ENCODE results near the gene ADAM17. TPM values are rescaled to one million over a fixed set of nuclear protein-coding genes. Genes with fewer than 3 reads are reported as not detected.
A peak's percentile ranks its signal among the peaks of the same experiment; 100 is the strongest.

The ADAM17 gene
- total and polyA plus RNA-seq, 2 of the 13 experiments (the other 11 are each of a cell fraction or from before 2014, with no cell fraction given) = 6.5 to 33.4 TPM

DNA sequence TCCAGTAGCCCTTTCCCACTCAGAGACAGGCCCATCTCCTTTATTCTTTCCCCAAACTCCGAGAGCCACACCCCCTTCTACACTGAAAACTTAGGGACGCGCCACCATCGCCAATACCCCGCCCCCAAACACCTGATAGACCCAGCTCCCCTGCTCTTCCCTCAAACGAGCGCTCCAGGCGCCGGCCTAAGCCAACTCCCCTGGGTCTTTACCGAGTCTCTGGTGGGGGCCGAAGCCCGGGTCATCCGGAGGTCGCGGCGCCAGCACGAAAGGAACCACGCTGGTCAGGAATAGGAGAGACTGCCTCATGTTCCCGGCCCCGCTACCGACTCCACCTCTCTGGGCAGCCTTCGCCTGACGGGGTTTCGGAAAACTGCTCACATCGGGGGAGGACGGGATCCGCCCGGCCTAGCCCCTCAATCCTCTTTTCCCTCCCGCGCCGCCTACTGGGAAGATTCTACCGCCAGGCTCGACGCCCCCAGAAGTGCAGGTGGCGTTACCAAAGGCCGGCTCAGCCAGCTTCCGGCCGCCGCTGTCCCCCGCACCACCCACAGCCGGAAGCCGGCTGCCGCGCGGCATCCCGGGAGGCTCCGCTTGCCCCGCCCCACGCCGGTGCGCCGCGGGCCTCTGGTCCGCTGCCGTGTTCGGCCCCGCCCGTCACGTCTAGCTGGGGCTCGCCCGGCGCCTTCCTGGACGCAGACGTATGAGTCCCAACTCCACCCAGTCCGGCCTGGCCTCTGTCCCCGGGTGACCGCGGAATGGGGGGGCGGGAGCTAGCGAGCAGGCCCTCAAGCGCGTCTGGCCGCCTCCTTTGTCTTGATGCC is at the start of gene ADAM17 (continued):
- TF ChIP-seq MTF1 (CRISPR knock-in tag; IDR thresholded peaks at IDR 0.05) (no peak), ZNF33B (CRISPR knock-in tag; IDR thresholded peaks at IDR 0.05) (0 out of 2 replicates have a peak, but pooled peaks have one; percentile 63), MTA1 (CRISPR knock-in tag; IDR thresholded peaks at IDR 0.05; ENCODE audit: borderline replicate concordance) (peak; percentile 89), CAMTA2 (CRISPR knock-in tag; IDR thresholded peaks at IDR 0.05; ENCODE audit: borderline replicate concordance) (peak; percentile 68; the same call in 1 of the 2 replicates), TMF1 (CRISPR knock-in tag; IDR thresholded peaks at IDR 0.05; ENCODE audit: low read depth) (0 out of 2 replicates have a peak, but pooled peaks have one; percentile 47), THAP9 (CRISPR knock-in tag; IDR thresholded peaks at IDR 0.05; ENCODE audit: borderline replicate concordance) (peak; percentile 87), SRSF9 (IDR thresholded peaks at IDR 0.05; ENCODE audit: borderline replicate concordance, insufficient read depth, low read depth, low read length, poor library complexity, severe bottlenecking) (no peak), KAT7 (CRISPR knock-in tag; IDR thresholded peaks at IDR 0.05; ENCODE audit: borderline replicate concordance) (peak; percentile 90; the same call in 1 of the 2 replicates), CEBPB (IDR thresholded peaks at IDR 0.05; ENCODE audit: borderline replicate concordance, low read depth, low read length) (no peak), ZNF761 (CRISPR knock-in tag; conservative IDR thresholded peaks at IDR 0.05) (peak; percentile 95), FOSL1 (CRISPR knock-in tag; IDR thresholded peaks at IDR 0.05; ENCODE audit: borderline replicate concordance) (peak; percentile 20; the same call in 1 of the 2 replicates), ZNF710 (CRISPR knock-in tag; IDR thresholded peaks at IDR 0.05; ENCODE audit: borderline replicate concordance) (peak; percentile 90), SP5 (CRISPR knock-in tag; IDR thresholded peaks at IDR 0.05; ENCODE audit: borderline replicate concordance, low read depth) (peak; percentile 87), XBP1 (CRISPR knock-in tag; IDR thresholded peaks at IDR 0.05) (no peak), CENPBD1 (CRISPR knock-in tag; IDR thresholded peaks at IDR 0.05; ENCODE audit: borderline replicate concordance, low read depth) (no peak; the same call in 1 of the 2 replicates), ZNF883 (CRISPR knock-in tag; IDR thresholded peaks at IDR 0.05; ENCODE audit: not compliant biosample characterization) (peak; percentile 93)
- TF ChIP-seq, protein P1, sequence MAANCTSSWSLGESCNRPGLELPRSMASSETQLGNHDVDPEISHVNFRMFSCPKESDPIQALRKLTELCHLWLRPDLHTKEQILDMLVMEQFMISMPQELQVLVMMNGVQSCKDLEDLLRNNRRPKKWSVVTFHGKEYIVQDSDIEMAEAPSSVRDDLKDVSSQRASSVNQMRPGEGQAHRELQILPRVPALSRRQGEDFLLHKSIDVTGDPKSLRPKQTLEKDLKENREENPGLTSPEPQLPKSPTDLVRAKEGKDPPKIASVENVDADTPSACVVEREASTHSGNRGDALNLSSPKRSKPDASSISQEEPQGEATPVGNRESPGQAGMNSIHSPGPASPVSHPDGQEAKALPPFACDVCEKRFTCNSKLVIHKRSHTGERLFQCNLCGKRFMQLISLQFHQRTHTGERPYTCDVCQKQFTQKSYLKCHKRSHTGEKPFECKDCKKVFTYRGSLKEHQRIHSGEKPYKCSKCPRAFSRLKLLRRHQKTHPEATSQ (CRISPR knock-in tag; IDR thresholded peaks at IDR 0.05; ENCODE audit: borderline replicate concordance) = no peak
- TF ChIP-seq, protein P2, sequence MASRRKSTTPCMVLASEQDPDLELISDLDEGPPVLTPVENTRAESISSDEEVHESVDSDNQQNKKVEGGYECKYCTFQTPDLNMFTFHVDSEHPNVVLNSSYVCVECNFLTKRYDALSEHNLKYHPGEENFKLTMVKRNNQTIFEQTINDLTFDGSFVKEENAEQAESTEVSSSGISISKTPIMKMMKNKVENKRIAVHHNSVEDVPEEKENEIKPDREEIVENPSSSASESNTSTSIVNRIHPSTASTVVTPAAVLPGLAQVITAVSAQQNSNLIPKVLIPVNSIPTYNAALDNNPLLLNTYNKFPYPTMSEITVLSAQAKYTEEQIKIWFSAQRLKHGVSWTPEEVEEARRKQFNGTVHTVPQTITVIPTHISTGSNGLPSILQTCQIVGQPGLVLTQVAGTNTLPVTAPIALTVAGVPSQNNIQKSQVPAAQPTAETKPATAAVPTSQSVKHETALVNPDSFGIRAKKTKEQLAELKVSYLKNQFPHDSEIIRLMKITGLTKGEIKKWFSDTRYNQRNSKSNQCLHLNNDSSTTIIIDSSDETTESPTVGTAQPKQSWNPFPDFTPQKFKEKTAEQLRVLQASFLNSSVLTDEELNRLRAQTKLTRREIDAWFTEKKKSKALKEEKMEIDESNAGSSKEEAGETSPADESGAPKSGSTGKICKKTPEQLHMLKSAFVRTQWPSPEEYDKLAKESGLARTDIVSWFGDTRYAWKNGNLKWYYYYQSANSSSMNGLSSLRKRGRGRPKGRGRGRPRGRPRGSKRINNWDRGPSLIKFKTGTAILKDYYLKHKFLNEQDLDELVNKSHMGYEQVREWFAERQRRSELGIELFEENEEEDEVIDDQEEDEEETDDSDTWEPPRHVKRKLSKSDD (CRISPR knock-in tag; IDR thresholded peaks at IDR 0.05; ENCODE audit: low read depth) = peak; percentile 94; the same call in 1 of the 2 replicates
